Left kidney (tissue), 8 donors: ENCODE data around the gene ASB18. TPM values are rescaled to one million over a fixed set of nuclear protein-coding genes. Genes with fewer than 3 reads are reported as not detected.
"Not testable (repeated sequence)": the region's sequence is repeated elsewhere in the genome, so short reads cannot be mapped to it uniquely, and the experiment has no call there.

Experiments used
- DNase-seq: peaks from one replicate; pipeline ENCODE4 v3.0.0-alpha.2; 2013
- long read RNA-seq, 8 donors: transcript quantifications; one replicate each; lab custom pipeline, GENCODE V29; 2026
- polyA plus RNA-seq: library from polyadenylated mRNA; unstranded; fragments of 120-200 nt; gene quantifications from one replicate; pipeline ENCODE4 v1.2.1, GENCODE V29; 2013; ENCODE audit not compliant: insufficient read length

ASB18 gene, protein sequence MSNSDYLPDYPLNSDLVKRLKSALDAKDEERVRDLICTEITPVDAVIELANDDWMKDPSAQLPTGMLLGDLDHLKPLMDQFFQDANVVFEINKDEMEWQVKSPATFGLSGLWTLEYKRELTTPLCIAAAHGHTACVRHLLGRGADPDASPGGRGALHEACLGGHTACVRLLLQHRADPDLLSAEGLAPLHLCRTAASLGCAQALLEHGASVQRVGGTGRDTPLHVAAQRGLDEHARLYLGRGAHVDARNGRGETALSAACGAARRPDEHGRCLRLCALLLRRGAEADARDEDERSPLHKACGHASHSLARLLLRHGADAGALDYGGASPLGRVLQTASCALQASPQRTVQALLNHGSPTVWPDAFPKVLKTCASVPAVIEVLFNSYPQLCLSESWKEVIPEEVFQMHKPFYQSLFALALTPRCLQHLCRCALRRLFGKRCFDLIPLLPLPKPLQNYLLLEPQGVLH
- polyA plus RNA-seq, result 0.15 TPM
- long read RNA-seq, donor 1, result 0 reads
- long read RNA-seq, donor 2, result 0 reads
- long read RNA-seq, donor 3, result 0 reads
- long read RNA-seq, donor 4, result 0 reads
- long read RNA-seq, donor 5, result 0 reads
- long read RNA-seq, donor 6, result 0 reads
- long read RNA-seq, donor 7, result 0 reads
- long read RNA-seq, donor 8, result 0 reads

GRCh38 chr2:236264256-236264655, at the start of gene ASB18:
ASB18 (minus strand) TSS chr2:236264406; CDS start chr2:236264345, 61 bp downstream.
- DNase-seq, result no peak

DNA sequence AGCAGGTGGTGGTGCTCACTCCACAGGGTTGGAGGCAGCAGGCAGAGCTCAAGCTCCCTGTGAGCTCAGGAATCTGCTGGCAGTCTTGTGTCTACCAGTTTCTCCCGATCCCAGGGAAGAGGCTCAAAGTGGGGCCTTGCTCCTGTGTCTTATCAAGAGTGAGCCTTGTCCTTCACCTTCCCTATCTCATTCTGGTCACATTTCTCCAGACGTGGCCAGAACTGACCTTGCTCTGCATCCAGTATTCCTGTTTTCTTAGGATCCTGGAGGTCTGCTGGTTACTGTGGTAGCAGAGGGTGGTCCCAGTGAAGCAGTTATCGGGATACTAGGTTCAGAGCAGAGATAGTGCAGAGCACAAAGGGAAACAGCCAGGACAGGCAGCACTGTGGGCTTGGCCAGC, 47.1 kb upstream of the ASB18 start:
- DNase-seq, result no peak

DNA sequence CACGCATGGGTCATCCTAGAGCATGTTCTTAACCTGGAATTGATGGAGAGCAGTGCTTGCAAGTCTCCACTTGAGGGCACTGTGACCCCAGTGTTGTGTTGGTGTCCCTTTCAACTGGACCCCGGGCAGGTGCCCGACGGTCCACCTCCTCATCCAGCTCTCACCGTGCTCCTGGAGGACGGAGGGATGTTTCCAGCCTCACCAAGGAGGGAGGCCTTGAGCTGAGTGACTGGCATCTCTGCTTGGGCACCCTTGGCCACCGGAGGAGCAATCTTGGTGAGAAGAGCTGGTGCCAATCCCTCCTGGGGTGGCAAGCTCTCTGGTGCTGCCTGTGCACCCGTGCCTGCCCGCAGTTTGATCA, 45.4 kb upstream of the ASB18 start:
- DNase-seq, result peak; percentile 31

- no peak for DNase-seq
These were observed 44.9 kb upstream of the ASB18 start for GRCh38 chr2:236308855-236309668.

- DNase-seq, result no peak
These were observed 43.4 kb upstream of the ASB18 start for GRCh38 chr2:236307641-236308040.

GRCh38 chr2:236306825-236307540, 42.8 kb upstream of the ASB18 start:
- DNase-seq, result no peak

DNA sequence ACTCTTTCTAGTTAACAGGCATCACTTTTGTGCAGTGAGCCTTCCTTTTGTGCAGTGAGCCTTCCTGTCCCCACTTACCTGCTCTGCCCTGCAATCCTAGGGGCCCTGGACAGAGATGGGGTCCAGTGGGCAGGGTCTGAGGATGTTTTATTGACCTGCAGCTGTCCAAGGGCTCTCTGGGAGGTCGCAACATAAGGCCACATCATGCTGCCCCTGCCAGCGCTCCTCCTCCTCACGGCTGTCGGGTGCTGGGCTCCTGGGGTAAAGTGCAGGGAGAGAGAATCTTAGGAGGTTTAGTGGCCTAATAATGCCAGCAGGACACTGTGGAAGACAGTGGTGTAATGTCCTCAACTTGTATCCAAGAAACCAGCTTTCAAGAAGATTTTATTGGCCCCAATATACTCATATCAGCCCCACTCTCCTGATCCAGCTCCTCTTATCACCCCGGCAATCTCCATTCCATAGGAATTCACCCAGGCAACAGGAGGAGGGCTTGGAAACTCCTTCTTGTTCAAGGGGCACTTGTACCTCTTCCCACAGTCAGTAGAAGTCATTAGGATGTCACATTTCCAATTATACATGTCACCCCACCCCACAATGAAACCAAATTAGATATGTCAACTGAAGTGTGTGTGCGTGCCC, 41.9 kb upstream of the ASB18 start:
- no peak for DNase-seq

- DNase-seq, result no peak
These were observed 41.3 kb upstream of the ASB18 start for GRCh38 chr2:236305531-236305930.

- no peak for DNase-seq
These were observed 39.7 kb upstream of the ASB18 start for GRCh38 chr2:236303935-236304334.

DNA sequence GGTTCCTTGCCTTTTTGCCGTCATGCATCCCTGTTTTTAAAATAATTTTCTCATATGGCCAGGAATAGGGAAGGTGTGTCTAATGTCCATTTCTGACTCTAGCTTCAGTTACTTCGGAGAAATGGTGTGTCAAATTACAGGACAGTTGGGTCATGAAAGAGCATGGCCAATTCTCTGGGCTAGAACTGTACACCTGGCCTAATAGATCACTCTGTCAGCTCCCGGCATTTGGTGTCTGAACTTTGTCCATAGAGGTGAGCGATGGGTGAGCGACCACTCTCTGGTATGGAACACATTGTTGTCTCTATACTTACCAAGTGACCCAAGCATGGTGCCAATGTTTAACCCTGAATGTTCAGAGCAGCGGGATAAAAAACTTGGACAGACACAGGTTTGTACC, 38.3 kb upstream of the ASB18 start:
- peak; percentile 27 for DNase-seq

DNA sequence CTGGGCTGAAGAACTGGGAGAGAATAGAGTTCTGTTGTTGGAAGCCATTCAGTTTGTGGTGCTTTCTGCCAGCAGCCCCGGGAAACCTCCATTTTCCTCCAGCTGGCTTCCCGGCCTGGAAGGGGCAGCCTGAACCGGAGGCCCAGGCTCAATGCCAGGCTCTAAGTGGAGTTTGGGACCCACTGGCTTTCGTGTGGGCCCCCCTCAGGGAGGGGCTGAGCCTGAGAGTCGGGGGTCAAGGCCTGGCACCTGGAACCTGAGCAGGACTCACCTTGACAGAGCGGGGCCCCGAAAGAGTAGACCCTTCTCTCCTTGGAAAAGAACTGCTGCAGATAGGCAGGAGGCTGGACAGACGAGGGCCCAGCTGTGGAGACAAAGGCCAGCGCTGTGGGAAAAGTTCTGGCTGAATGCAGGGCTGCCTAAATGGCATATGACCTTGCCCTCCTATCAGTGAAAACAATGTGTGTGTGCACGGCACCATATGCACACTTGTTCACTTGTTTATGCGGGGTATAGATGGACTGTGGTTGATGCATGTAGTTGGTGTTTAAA, 34.8 kb upstream of the ASB18 start:
- DNase-seq, result no peak

GRCh38 chr2:236295481-236295880, 31.3 kb upstream of the ASB18 start:
- no peak for DNase-seq

DNA sequence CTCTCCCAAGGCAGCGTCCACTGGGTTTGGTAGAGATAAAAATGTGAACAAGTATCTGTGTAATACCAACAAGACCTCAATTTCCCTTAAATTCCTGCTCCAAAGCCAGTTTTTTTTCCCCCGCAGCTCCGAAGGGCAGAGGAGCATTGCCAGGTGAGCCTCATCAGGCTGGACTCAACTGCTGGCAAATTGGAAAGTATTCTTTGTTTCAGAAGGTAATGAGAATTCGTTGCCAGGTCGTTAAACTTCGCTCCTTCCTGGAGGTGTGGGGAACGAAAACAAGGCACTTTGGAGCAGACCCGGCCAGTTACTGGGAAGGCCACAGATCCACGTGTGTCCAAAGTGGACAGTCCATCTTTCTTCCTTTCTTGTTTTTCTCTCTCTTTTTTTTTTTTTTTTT, 30.4 kb upstream of the ASB18 start:
- DNase-seq, result no peak

DNA sequence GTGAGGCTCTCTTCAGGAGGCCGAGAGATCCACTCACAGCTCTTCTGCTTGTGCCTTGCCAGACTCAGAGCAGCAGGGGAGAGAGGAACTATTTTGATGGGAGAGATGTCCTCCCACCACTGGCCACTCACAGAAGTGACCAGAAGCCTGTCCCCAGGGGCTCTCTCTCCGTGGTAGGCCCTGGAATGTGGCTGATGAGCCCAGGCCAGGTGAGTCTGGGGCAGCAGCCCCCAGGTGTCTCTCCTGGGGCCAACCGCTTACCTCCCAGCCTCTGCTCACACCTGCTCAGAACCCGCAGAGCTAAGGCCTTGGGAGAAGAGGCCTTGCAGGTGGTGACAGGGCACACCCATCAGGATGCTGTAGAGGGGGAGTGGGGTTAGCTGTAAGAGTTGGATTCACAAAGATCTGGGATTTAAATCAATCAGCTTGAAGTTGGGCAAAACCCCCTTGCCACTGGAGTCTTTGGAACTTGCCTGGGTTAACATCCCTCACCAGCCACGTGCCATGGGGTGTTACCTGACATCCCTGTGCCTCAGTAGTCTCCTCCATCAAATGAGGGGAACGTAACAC, 29.1 kb upstream of the ASB18 start:
- DNase-seq, result no peak

GRCh38 chr2:236291911-236292310, 27.7 kb upstream of the ASB18 start:
- no peak for DNase-seq

GRCh38 chr2:236291476-236291875, 27.3 kb upstream of the ASB18 start:
- DNase-seq, result no peak

- no peak for DNase-seq
These were observed 26.7 kb upstream of the ASB18 start for GRCh38 chr2:236290742-236291425.

GRCh38 chr2:236289766-236290462, 25.7 kb upstream of the ASB18 start:
- DNase-seq, result no peak

GRCh38 chr2:236288373-236288772, 24.2 kb upstream of the ASB18 start:
- DNase-seq, result not testable (repeated sequence)

DNA sequence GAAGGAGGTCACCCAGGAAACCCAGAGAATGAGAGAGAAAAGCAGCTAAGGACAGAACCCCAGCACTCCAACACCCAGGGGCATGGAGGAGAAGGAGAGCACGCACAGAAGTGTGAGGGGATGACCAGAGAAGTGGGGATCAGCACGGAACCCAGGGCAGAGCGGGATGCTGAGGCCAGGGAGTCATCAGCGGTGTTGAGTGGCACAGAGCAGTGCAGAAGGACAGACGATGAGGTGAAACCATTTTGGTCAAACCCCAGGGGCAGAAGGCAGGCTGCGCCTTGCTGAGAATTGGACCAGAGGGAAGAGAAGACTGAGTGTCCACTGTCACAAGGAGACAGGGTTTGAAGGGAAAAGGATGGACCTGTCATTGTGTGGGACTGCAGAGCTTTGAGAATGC, 23.4 kb upstream of the ASB18 start:
- no peak for DNase-seq
